Measurements from ENCODE around the gene GREB1L. TPM values are rescaled to one million over a fixed set of nuclear protein-coding genes. Genes with fewer than 3 reads are reported as not detected.

GREB1L gene
- polyA plus RNA-seq, 1 of the 3 experiments (the other 2 are of a cell fraction), result under 0.01 TPM

DNA sequence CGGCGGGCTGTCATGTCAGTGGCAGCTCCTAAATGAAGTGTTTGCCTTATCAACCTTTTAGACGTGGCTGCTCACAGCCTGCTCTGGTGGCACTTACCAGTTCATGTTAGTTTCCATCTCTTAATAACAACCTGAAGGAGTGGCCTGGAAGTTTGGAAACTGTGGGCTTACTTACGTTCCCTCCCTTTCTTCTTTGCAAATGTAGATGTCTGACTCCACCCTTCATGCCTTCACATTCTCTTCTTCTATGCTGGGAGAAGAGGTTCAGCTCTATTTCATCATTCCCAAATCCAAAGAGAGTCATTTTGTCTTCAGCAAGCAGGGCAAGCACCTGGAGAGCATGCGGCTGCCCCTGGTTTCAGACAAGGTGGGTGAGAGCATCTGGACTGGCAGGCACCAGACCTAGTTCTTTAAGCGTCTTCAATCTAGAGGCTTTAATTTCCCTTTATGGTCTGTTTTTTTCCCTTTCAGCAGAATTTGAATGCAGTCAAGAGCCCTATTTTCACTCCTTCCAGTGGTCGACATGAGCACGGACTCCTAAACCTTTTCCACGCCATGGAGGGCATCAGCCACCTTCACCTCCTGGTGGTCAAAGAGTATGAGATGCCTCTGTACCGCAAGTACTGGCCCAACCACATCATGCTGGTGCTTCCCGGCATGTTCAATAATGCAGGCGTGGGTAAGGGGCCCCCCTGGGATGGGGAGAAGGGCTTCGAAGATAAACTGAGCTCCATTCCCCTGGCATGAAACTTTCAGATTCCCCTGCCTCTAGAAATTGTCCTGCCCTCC is 266.1 kb downstream of the GREB1L start:
- H3K79me2 ChIP-seq (ENCODE audit: insufficient read depth), result no peaks in the 10 kb centered on the region
- H3K9ac ChIP-seq, result no peak overlapping the region
- H3K36me3 ChIP-seq (replicated peaks in 1 of 2; ENCODE audit: control insufficient read depth in 1 of 2, insufficient read depth in 2 of 2, low read length in 1 of 2), result no peaks in the 10 kb centered on the region
- H3K4me1 ChIP-seq (ENCODE audit: control insufficient read depth in 1 of 2, insufficient read depth in 2 of 2, low read depth in 1 of 2, low read length in 1 of 2), result no peaks in the 10 kb centered on the region
- no peak for TF ChIP-seq RAD21 (IDR thresholded peaks at IDR 0.05; ENCODE audit: low read length)
- TF ChIP-seq SMC3 (IDR thresholded peaks at IDR 0.05; ENCODE audit: low read depth, low read length), result no peak
- TF ChIP-seq FOXM1 (IDR thresholded peaks at IDR 0.05; ENCODE audit: low read depth), result no peak
- no peak for TF ChIP-seq TEAD4 (IDR thresholded peaks at IDR 0.05; ENCODE audit: borderline replicate concordance, insufficient read depth)
- no peak for TF ChIP-seq EZH2phosphoT487 (IDR thresholded peaks at IDR 0.05; ENCODE audit: borderline replicate concordance, low read depth)
- TF ChIP-seq SIN3A (IDR thresholded peaks at IDR 0.05; ENCODE audit: borderline replicate concordance, low read depth, low read length), result no peak
- TF ChIP-seq MXI1 (IDR thresholded peaks at IDR 0.05; ENCODE audit: low read depth, low read length), result no peak
- TF ChIP-seq MEF2A (IDR thresholded peaks at IDR 0.05; ENCODE audit: borderline replicate concordance, low read depth), result no peak
- TF ChIP-seq MAX (IDR thresholded peaks at IDR 0.05; ENCODE audit: low read depth), result no peak
- no peak for DNase-seq
- CTCF ChIA-PET, result interaction anchor here (1.4 kb wide), 1 partner anchor 11 kb away, joined by 3 read pairs; no protein-coding TSS in a partner anchor
- H3K9me3 ChIP-seq, result no peaks in the 10 kb centered on the region
- no peak overlapping the region for H2AFZ ChIP-seq (ENCODE audit: low read depth)
- 89% methylated on average over 13 of the region's 13 CpGs for WGBS (ENCODE audit: low lambda C conversion rate)
- H3K9me2 ChIP-seq, result no peaks in the 10 kb centered on the region
- no peaks in the 10 kb centered on the region for H3F3A ChIP-seq (replicated peaks; ENCODE audit: insufficient read depth)
- H3K27me3 ChIP-seq (ENCODE audit: insufficient read depth), result no peaks in the 10 kb centered on the region
- H4K20me1 ChIP-seq (ENCODE audit: insufficient read depth), result no peaks in the 10 kb centered on the region
- H3K4me3 ChIP-seq (ENCODE audit: low read depth in 2 of 2, low read length in 1 of 2), result no peak overlapping the region
- POLR2A ChIA-PET, result no interaction called here
- H3K27ac ChIP-seq (ENCODE audit: low read depth in 2 of 2, low read length in 1 of 2), result no peak overlapping the region
- H3K4me2 ChIP-seq, result no peak overlapping the region

- Histone ChIP-seq H3K9ac (no peak overlapping the region), H3K9me2 (no peaks in the 10 kb centered on the region), H3F3A (replicated peaks; ENCODE audit: insufficient read depth) (no peaks in the 10 kb centered on the region), H3K27ac (ENCODE audit: low read depth in 2 of 2, low read length in 1 of 2) (no peak overlapping the region), H2AFZ (ENCODE audit: low read depth) (no peak overlapping the region), H4K20me1 (ENCODE audit: insufficient read depth) (no peaks in the 10 kb centered on the region), H3K36me3 (replicated peaks in 1 of 2; ENCODE audit: control insufficient read depth in 1 of 2, insufficient read depth in 2 of 2, low read length in 1 of 2) (no peaks in the 10 kb centered on the region), H3K27me3 (ENCODE audit: insufficient read depth) (no peaks in the 10 kb centered on the region), H3K79me2 (ENCODE audit: insufficient read depth) (no peaks in the 10 kb centered on the region), H3K4me3 (ENCODE audit: low read depth in 2 of 2, low read length in 1 of 2) (no peak overlapping the region), H3K9me3 (no peaks in the 10 kb centered on the region), H3K4me2 (no peak overlapping the region), H3K4me1 (ENCODE audit: control insufficient read depth in 1 of 2, insufficient read depth in 2 of 2, low read depth in 1 of 2, low read length in 1 of 2) (no peaks in the 10 kb centered on the region)
- TF ChIP-seq MAX (IDR thresholded peaks at IDR 0.05; ENCODE audit: low read depth), result no peak
- TF ChIP-seq ELF1 (IDR thresholded peaks at IDR 0.05), result no peak
- no peak for TF ChIP-seq RAD21 (IDR thresholded peaks at IDR 0.05; ENCODE audit: low read length)
- TF ChIP-seq RCOR1 (IDR thresholded peaks at IDR 0.05; ENCODE audit: low read length), result no peak
- TF ChIP-seq CHD2 (IDR thresholded peaks at IDR 0.05; ENCODE audit: low read length, partially characterized antibody), result no peak
- no peak for TF ChIP-seq SMC3 (IDR thresholded peaks at IDR 0.05; ENCODE audit: low read depth, low read length)
- no peak for TF ChIP-seq PBX3 (IDR thresholded peaks at IDR 0.05)
- TF ChIP-seq SIN3A (IDR thresholded peaks at IDR 0.05; ENCODE audit: borderline replicate concordance, low read depth, low read length), result no peak
- TF ChIP-seq GATA2 (CRISPR knock-in tag; IDR thresholded peaks at IDR 0.05), result no peak
- no peak for TF ChIP-seq TAF1 (IDR thresholded peaks at IDR 0.05; ENCODE audit: borderline replicate concordance, low read depth, low read length)
- no peak for DNase-seq
- 79% methylated on average over 5 of the region's 5 CpGs for WGBS (ENCODE audit: low lambda C conversion rate)
- ChIA-PET CTCF (interaction anchor here (0.9 kb wide), 1 partner anchor 10 kb away, joined by 3 read pairs; no protein-coding TSS in a partner anchor), POLR2A (no interaction called here)
Measured at GRCh38 chr18:21509062-21509461, 267.0 kb downstream of the GREB1L start.

All from SK-N-SH (cell line).